ENCODE results near the gene TOM1L2.
"Not testable (repeated sequence)": the region's sequence is repeated elsewhere in the genome, so short reads cannot be mapped to it uniquely, and the experiment has no call there.

Gene TOM1L2

DNA sequence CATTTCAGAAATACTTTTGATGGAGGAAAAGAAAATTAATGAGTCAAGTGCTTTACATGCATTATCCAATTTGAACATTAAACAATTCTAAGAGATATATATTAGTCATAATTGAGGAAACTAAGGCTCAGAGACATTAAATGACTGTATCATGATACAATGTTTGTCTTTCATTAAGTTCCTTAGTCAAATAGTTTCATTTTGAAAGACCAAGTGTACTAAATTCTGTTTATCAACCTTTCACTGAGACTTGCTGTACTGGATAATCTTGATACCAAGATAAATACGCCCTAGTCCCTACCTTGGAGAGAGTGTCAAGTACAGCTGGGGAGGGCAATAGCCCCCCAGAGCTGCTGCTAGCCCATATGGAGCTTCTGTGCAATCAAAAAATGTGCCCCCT lies 24.2 kb downstream of the TOM1L2 start:
- no peak overlapping the region for H3K27ac ChIP-seq (ENCODE audit: insufficient read depth, low read length, poor library complexity, severe bottlenecking)
- no peaks in the 10 kb centered on the region for H3K27me3 ChIP-seq (replicated peaks; ENCODE audit: control insufficient read depth, insufficient read depth, low read length, poor library complexity, severe bottlenecking)
- no peaks in the 10 kb centered on the region for H3K4me1 ChIP-seq (ENCODE audit: control insufficient read depth, insufficient read depth, low read length, poor library complexity, severe bottlenecking)
- H3K9me3 ChIP-seq (ENCODE audit: control insufficient read depth, low read length): no peaks in the 10 kb centered on the region
- H3K36me3 ChIP-seq (ENCODE audit: control insufficient read depth, insufficient read depth, low read length): no peaks in the 10 kb centered on the region
- H3K4me3 ChIP-seq (ENCODE audit: insufficient read depth, low read depth, low read length, poor library complexity, severe bottlenecking): no peak overlapping the region
- no peak for DNase-seq

DNA sequence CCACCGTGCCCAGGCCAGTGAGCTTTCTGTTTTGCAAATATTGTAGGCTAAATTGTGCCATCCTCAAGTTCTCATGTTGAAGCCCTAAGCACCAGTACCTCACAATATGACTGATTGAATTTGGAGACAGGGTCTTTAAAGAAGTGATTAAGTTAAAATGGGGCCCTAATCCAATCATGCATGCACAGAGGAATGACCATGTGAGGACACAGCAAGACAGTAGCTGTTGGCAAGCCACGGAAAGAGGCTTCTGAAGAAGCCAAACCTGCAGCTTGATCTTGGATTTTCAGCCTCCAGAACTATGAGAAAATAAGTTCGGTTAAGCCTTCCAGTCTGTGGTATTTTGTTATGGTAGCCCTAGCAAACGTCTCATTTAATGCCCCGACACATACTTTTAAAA lies 24.9 kb downstream of the TOM1L2 start:
- no peaks in the 10 kb centered on the region for H3K36me3 ChIP-seq (ENCODE audit: control insufficient read depth, insufficient read depth, low read length)
- no peaks in the 10 kb centered on the region for H3K9me3 ChIP-seq (ENCODE audit: control insufficient read depth, low read length)
- no peaks in the 10 kb centered on the region for H3K27me3 ChIP-seq (replicated peaks; ENCODE audit: control insufficient read depth, insufficient read depth, low read length, poor library complexity, severe bottlenecking)
- no peak overlapping the region for H3K4me3 ChIP-seq (ENCODE audit: insufficient read depth, low read depth, low read length, poor library complexity, severe bottlenecking)
- DNase-seq: no peak
- no peak overlapping the region for H3K27ac ChIP-seq (ENCODE audit: insufficient read depth, low read length, poor library complexity, severe bottlenecking)
- H3K4me1 ChIP-seq (ENCODE audit: control insufficient read depth, insufficient read depth, low read length, poor library complexity, severe bottlenecking): no peaks in the 10 kb centered on the region

DNA sequence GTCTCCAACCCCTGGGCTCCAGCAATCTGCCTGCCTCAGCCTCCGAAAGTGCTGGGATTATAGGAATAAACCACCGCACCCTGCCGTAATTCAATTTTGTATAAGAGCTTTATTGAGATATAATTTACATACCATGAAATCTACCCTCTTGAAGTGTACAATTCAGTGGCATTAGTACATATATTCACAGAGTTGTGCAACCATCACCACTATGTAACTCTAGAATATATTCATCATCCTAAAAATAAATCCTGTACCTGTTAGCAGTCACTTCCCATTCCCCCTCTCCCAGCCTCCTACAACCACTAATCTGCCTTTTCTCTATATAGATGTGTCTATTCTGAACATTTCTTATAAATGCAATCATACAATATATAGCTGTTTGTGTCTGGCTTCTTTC lies 26.1 kb downstream of the TOM1L2 start:
- Histone ChIP-seq H3K36me3 (ENCODE audit: control insufficient read depth, insufficient read depth, low read length) (no peaks in the 10 kb centered on the region), H3K9me3 (ENCODE audit: control insufficient read depth, low read length) (no peaks in the 10 kb centered on the region), H3K27ac (ENCODE audit: insufficient read depth, low read length, poor library complexity, severe bottlenecking) (no peak overlapping the region), H3K4me3 (ENCODE audit: insufficient read depth, low read depth, low read length, poor library complexity, severe bottlenecking) (no peak overlapping the region), H3K27me3 (replicated peaks; ENCODE audit: control insufficient read depth, insufficient read depth, low read length, poor library complexity, severe bottlenecking) (no peaks in the 10 kb centered on the region), H3K4me1 (ENCODE audit: control insufficient read depth, insufficient read depth, low read length, poor library complexity, severe bottlenecking) (no peaks in the 10 kb centered on the region)
- no peak for DNase-seq

DNA sequence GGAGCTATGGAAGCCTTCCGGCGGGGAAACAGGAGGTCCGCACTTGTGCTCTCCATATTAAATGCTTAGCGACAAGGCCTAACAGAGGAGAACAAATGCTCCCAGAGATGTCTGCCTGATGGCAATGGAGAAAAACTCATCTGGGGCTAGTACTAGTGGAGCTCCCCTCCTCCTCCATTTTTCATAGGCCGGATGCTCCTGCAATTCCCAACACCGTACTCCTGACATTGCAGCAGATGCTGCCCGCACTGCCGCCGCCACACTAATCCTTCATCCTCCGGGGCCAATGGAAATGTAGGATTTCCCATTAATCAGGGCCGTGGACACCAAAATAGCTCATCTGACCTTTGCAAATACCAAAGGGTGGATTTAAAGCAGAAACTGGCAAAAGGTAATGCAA lies 27.5 kb downstream of the TOM1L2 start:
- no peak for DNase-seq
- H3K4me1 ChIP-seq (ENCODE audit: control insufficient read depth, insufficient read depth, low read length, poor library complexity, severe bottlenecking): no peaks in the 10 kb centered on the region
- H3K36me3 ChIP-seq (ENCODE audit: control insufficient read depth, insufficient read depth, low read length): no peaks in the 10 kb centered on the region
- H3K9me3 ChIP-seq (ENCODE audit: control insufficient read depth, low read length): no peaks in the 10 kb centered on the region
- no peaks in the 10 kb centered on the region for H3K27me3 ChIP-seq (replicated peaks; ENCODE audit: control insufficient read depth, insufficient read depth, low read length, poor library complexity, severe bottlenecking)
- no peak overlapping the region for H3K27ac ChIP-seq (ENCODE audit: insufficient read depth, low read length, poor library complexity, severe bottlenecking)
- no peak overlapping the region for H3K4me3 ChIP-seq (ENCODE audit: insufficient read depth, low read depth, low read length, poor library complexity, severe bottlenecking)

DNA sequence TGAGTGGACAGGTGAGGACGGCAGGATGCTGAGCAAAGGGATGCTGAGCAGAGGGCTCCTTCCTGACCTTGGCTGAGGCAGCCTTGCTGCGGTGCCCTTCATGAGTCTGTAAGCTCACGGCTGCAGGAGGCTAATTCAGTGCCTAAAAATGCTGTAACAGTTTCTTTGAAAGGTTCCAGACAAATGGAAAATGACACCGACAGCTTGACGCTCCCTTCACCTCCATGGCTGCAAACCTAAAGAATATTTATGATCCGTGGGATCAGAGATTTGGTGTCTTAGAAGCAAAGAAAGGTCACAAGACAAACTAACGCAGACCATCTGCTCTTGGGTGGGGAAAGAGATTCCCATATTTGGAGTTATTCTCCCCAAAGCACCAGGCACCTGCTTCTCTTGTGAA lies 28.0 kb downstream of the TOM1L2 start:
- H3K36me3 ChIP-seq (ENCODE audit: control insufficient read depth, insufficient read depth, low read length): no peaks in the 10 kb centered on the region
- no peak overlapping the region for H3K27ac ChIP-seq (ENCODE audit: insufficient read depth, low read length, poor library complexity, severe bottlenecking)
- no peaks in the 10 kb centered on the region for H3K9me3 ChIP-seq (ENCODE audit: control insufficient read depth, low read length)
- no peak overlapping the region for H3K4me3 ChIP-seq (ENCODE audit: insufficient read depth, low read depth, low read length, poor library complexity, severe bottlenecking)
- no peaks in the 10 kb centered on the region for H3K27me3 ChIP-seq (replicated peaks; ENCODE audit: control insufficient read depth, insufficient read depth, low read length, poor library complexity, severe bottlenecking)
- no peaks in the 10 kb centered on the region for H3K4me1 ChIP-seq (ENCODE audit: control insufficient read depth, insufficient read depth, low read length, poor library complexity, severe bottlenecking)
- no peak for DNase-seq

DNA sequence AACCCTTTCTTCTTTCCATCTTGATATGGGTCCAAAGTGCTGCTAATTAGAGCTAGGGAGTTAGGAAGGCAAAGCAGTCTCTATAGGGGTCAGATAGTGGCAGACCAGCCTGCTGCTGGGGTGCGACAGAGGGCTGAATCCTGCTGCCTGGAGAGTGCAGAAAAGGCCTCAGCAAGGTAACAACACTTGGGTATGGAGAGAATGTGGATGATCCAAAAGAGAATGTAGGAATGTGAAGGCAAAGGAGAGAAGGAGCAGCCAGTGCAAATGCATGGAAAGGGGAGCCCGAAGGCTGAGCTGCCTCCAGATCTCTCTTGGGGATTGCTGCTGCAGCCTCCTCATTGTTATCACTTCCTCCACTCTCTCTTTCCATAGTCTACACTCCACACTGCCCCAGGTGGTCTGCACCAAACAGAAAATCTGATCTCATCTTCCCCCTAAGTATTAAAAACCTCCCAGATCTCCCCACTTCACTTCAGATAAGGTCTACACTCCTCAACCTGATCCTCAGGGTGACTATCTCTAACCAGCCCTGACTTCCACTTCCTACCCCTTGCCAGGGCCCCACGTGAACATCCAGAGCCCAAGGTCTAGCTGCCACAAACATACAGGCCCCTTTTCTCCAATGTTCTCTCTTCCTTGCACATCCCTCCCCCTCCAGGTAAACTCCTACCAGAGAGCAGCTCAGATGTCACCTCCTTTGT lies 28.8 kb downstream of the TOM1L2 start:
- H3K4me1 ChIP-seq (ENCODE audit: control insufficient read depth, insufficient read depth, low read length, poor library complexity, severe bottlenecking): no peaks in the 10 kb centered on the region
- no peaks in the 10 kb centered on the region for H3K27me3 ChIP-seq (replicated peaks; ENCODE audit: control insufficient read depth, insufficient read depth, low read length, poor library complexity, severe bottlenecking)
- no peak overlapping the region for H3K27ac ChIP-seq (ENCODE audit: insufficient read depth, low read length, poor library complexity, severe bottlenecking)
- H3K36me3 ChIP-seq (ENCODE audit: control insufficient read depth, insufficient read depth, low read length): no peaks in the 10 kb centered on the region
- no peak for DNase-seq
- no peak overlapping the region for H3K4me3 ChIP-seq (ENCODE audit: insufficient read depth, low read depth, low read length, poor library complexity, severe bottlenecking)
- no peaks in the 10 kb centered on the region for H3K9me3 ChIP-seq (ENCODE audit: control insufficient read depth, low read length)

DNA sequence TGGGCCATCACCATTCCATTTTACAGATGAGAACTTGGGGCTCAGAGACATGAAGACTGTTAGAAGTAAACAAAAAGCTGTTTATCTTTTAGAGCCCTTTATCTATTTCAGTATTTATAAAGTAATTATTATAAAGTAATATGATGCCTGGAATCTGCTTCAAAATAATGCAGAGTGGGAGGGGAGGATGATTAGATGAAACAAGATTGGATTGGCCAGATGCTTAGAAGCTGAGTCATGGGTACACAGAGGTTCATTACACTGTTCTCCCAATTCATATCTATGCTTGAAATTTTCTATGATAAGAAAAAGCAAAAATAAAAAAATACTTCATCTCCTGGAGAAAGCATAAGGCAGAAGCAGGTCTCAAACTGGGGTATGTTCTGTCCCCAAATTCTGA lies 29.4 kb downstream of the TOM1L2 start:
- Histone ChIP-seq H3K27me3 (replicated peaks; ENCODE audit: control insufficient read depth, insufficient read depth, low read length, poor library complexity, severe bottlenecking) (no peaks in the 10 kb centered on the region), H3K4me3 (ENCODE audit: insufficient read depth, low read depth, low read length, poor library complexity, severe bottlenecking) (no peak overlapping the region), H3K27ac (ENCODE audit: insufficient read depth, low read length, poor library complexity, severe bottlenecking) (no peak overlapping the region), H3K4me1 (ENCODE audit: control insufficient read depth, insufficient read depth, low read length, poor library complexity, severe bottlenecking) (no peaks in the 10 kb centered on the region), H3K36me3 (ENCODE audit: control insufficient read depth, insufficient read depth, low read length) (no peaks in the 10 kb centered on the region), H3K9me3 (ENCODE audit: control insufficient read depth, low read length) (no peaks in the 10 kb centered on the region)
- no peak for DNase-seq

DNA sequence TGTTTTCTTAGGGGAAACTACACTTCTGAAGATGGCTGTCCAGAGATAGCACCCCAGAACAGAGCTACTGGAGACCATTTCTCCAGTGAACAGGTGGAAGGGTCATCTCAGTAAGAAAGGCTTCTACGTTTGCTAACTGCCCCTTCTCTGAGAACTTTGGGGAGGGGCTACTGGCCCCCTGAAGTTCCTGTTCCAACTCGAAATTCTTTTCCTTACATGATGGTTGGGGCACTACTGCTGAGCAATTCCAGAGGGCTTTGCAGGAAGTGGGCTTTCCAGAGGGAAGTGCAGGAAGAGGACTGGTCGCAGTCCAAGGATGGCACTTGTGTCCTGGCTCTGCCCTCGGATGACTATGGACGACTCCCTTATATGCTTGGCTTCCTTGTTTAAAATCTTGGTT lies 31.2 kb downstream of the TOM1L2 start:
- DNase-seq: no peak
- Histone ChIP-seq H3K4me3 (ENCODE audit: insufficient read depth, low read depth, low read length, poor library complexity, severe bottlenecking) (no peak overlapping the region), H3K27ac (ENCODE audit: insufficient read depth, low read length, poor library complexity, severe bottlenecking) (no peak overlapping the region), H3K27me3 (replicated peaks; ENCODE audit: control insufficient read depth, insufficient read depth, low read length, poor library complexity, severe bottlenecking) (no peaks in the 10 kb centered on the region), H3K36me3 (ENCODE audit: control insufficient read depth, insufficient read depth, low read length) (no peaks in the 10 kb centered on the region), H3K4me1 (ENCODE audit: control insufficient read depth, insufficient read depth, low read length, poor library complexity, severe bottlenecking) (no peaks in the 10 kb centered on the region), H3K9me3 (ENCODE audit: control insufficient read depth, low read length) (no peaks in the 10 kb centered on the region)

DNA sequence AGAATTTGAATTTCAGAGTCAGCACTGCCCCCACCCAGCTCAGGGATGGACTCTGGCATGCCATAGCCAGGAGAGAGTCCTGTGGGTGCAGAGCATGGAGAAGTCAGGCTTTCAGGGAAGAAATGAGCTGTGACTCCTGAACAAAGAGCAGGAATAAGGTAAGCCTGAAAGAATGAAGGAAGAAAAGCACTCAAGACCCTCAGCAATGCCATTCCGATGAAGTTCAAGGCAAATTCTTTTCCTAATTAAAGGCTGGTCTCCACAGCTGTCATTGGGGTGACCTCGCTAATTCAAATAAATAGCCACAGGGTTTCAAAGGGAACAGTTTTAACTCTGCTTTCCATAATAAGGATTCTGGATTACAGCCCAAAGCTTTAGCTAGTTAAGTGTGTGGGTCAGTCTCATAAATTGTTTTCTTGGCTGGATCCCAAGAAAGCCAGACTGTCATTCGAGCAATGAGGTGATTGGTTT lies 31.7 kb downstream of the TOM1L2 start:
- Histone ChIP-seq H3K27ac (ENCODE audit: insufficient read depth, low read length, poor library complexity, severe bottlenecking) (no peak overlapping the region), H3K27me3 (replicated peaks; ENCODE audit: control insufficient read depth, insufficient read depth, low read length, poor library complexity, severe bottlenecking) (no peaks in the 10 kb centered on the region), H3K36me3 (ENCODE audit: control insufficient read depth, insufficient read depth, low read length) (no peaks in the 10 kb centered on the region), H3K4me3 (ENCODE audit: insufficient read depth, low read depth, low read length, poor library complexity, severe bottlenecking) (no peak overlapping the region), H3K4me1 (ENCODE audit: control insufficient read depth, insufficient read depth, low read length, poor library complexity, severe bottlenecking) (peaks cover 4% of the 10 kb centered on the region), H3K9me3 (ENCODE audit: control insufficient read depth, low read length) (no peaks in the 10 kb centered on the region)
- DNase-seq: no peak

DNA sequence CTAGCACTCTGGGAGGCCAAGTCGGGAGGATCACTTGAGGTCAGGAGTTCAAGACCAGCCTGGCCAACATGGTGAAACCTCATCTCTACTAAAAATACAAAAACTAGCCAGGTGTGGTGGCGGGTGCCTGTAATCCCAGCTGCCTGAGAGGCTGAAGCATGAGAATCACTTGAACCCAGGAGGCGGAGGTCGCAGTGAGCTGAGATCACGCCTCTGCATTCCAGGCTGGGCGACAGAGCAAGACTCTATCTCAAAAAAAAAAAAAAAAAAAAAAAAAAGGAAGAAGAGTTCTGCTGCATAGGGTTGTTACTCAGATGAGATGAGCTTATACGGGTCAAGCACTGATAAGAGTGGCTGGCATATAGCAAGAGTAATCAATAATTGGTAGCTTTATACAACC lies 32.3 kb downstream of the TOM1L2 start:
- H3K4me1 ChIP-seq (ENCODE audit: control insufficient read depth, insufficient read depth, low read length, poor library complexity, severe bottlenecking); H3K27me3 ChIP-seq (replicated peaks; ENCODE audit: control insufficient read depth, insufficient read depth, low read length, poor library complexity, severe bottlenecking); DNase-seq; H3K27ac ChIP-seq (ENCODE audit: insufficient read depth, low read length, poor library complexity, severe bottlenecking); H3K9me3 ChIP-seq (ENCODE audit: control insufficient read depth, low read length); H3K36me3 ChIP-seq (ENCODE audit: control insufficient read depth, insufficient read depth, low read length); H3K4me3 ChIP-seq (ENCODE audit: insufficient read depth, low read depth, low read length, poor library complexity, severe bottlenecking): not testable (repeated sequence)

All from effector memory CD4-positive, alpha-beta T cell (primary cell).